H1 (cell line): ENCODE data around the gene GPR161. TPM values are rescaled to one million over a fixed set of nuclear protein-coding genes. Genes with fewer than 3 reads are reported as not detected.

Source experiments
- CTCF ChIA-PET: fragments of 300-600 bp; sonication (Branson Sonifier 250); formaldehyde crosslinking; loops from one replicate; lab custom pipeline; 2021; ENCODE audit not compliant: partially characterized antibody; lab: Charles Lee
- POLR2A ChIA-PET: fragments of 300-600 bp; sonication (Branson Sonifier 250); formaldehyde crosslinking; loops from one replicate; lab custom pipeline; 2021; ENCODE audit warnings: inconsistent platforms; ENCODE audit not compliant: partially characterized antibody; lab: Charles Lee
- DNase-seq, 2 experiments: peaks; one replicate each; pipeline versions ENCODE4 v3.0.0 to v3.0.0-alpha.2; 2010 to 2022; ENCODE audit warnings: low spot score in 2 of 2, low read depth in 1 of 2, mixed read lengths in 1 of 2
- FAIRE-seq: peaks from 2 replicates; lab custom pipeline; 2011; peaks lifted over from hg19 to GRCh38; lab: Jason Lieb, UNC
- H2AFZ ChIP-seq: 2 replicates; pipeline ENCODE4 v1.8.1; 2012; ENCODE audit warnings: low read length, inconsistent platforms
- H2AK5ac ChIP-seq: 2 replicates; pipeline ENCODE4 v1.6.1; 2013; ENCODE audit warnings: low read depth, low read length
- H2BK120ac ChIP-seq: replicated peaks from 2 replicates; pipeline ENCODE3; 2013; ENCODE audit warnings: low read depth, low read length, inconsistent platforms
- H2BK12ac ChIP-seq: 2 replicates; pipeline ENCODE4 v1.6.1; 2013; ENCODE audit warnings: low read depth, low read length
- H2BK15ac ChIP-seq: 2 replicates; pipeline ENCODE4 v1.6.1; 2013; ENCODE audit warnings: low read length
- H2BK20ac ChIP-seq: 2 replicates; pipeline ENCODE4 v1.6.1; 2013; ENCODE audit warnings: low read length
- H2BK5ac ChIP-seq: 2 replicates; pipeline ENCODE4 v1.6.1; 2013; ENCODE audit warnings: low read depth, low read length
- H3K14ac ChIP-seq: 2 replicates; pipeline ENCODE4 v1.6.1; 2013; ENCODE audit warnings: inconsistent platforms; ENCODE audit not compliant: insufficient read length
- H3K18ac ChIP-seq: 2 replicates; pipeline ENCODE4 v1.6.1; 2013; ENCODE audit warnings: low read length; ENCODE audit errors: extremely low read depth
- H3K23ac ChIP-seq: 2 replicates; pipeline ENCODE4 v1.6.1; 2013; ENCODE audit warnings: inconsistent platforms; ENCODE audit not compliant: insufficient read length
- H3K23me2 ChIP-seq: 2 replicates; pipeline ENCODE4 v1.6.1; 2013; ENCODE audit warnings: low read depth, low read length
- H3K27ac ChIP-seq: 2 replicates; pipeline ENCODE4 v1.6.1; 2011; ENCODE audit warnings: low read depth, low read length, inconsistent platforms
- H3K27me3 ChIP-seq, 4 experiments: replicated peaks in 1 of 4; 1 replicate in 1 of 4; 2 replicates in 3 of 4; pipeline versions ENCODE4 v1.6.1 to v1.8.1; 2011 to 2013; ENCODE audit warnings: low read length in 3 of 4, mild to moderate bottlenecking in 3 of 4, inconsistent platforms in 2 of 4, mixed read lengths in 2 of 4, moderate library complexity in 1 of 4; ENCODE audit not compliant: control insufficient read depth in 3 of 4, insufficient read depth in 3 of 4; ENCODE audit errors: extremely low read depth in 1 of 4
- H3K36me3 ChIP-seq, 4 experiments: 2 replicates each; pipeline versions ENCODE4 v1.6.1 to v1.8.1; 2011 to 2013; ENCODE audit warnings: mild to moderate bottlenecking in 4 of 4, low read length in 3 of 4, moderate library complexity in 2 of 4, control low read depth in 1 of 4, inconsistent platforms in 1 of 4; ENCODE audit not compliant: insufficient read depth in 4 of 4, control insufficient read depth in 2 of 4
- H3K4ac ChIP-seq: replicated peaks from 2 replicates; pipeline ENCODE3; 2013; ENCODE audit warnings: low read length, low read depth, mixed read lengths, inconsistent platforms; ENCODE audit not compliant: insufficient read length
- H3K4me1 ChIP-seq, 4 experiments: replicated peaks in 1 of 4; 1 replicate in 1 of 4; 2 replicates in 3 of 4; pipeline versions ENCODE4 v1.6.1 to v1.8.1; 2011 to 2013; ENCODE audit warnings: low read length in 3 of 4, inconsistent platforms in 2 of 4, mixed read lengths in 1 of 4; ENCODE audit not compliant: insufficient read depth in 4 of 4, control insufficient read depth in 3 of 4
- H3K4me2 ChIP-seq, 2 experiments: 2 replicates each; pipeline versions ENCODE4 v1.6.1 to v1.8.1; 2011 to 2013; ENCODE audit warnings: low read depth in 2 of 2, low read length in 2 of 2, control low read depth in 1 of 2, inconsistent platforms in 1 of 2, mild to moderate bottlenecking in 1 of 2; ENCODE audit not compliant: insufficient read depth in 1 of 2
- H3K4me3 ChIP-seq, 4 experiments: fragments of 200-600, 300-600 bp in 1 of 4; sonication (generic), shearing (Covaris generic), sonication (Bioruptor Twin) in 1 of 4; 2 replicates each; pipeline versions ENCODE4 v1.5.1 to v1.8.1; 2011 to 2016; ENCODE audit warnings: low read length in 4 of 4, low read depth in 3 of 4, control low read depth in 2 of 4, inconsistent platforms in 2 of 4, mild to moderate bottlenecking in 2 of 4, mixed read lengths in 1 of 4, moderate library complexity in 1 of 4; ENCODE audit not compliant: insufficient read depth in 2 of 4; ENCODE audit errors: extremely low read depth in 1 of 4
- H3K56ac ChIP-seq: replicated peaks from 2 replicates; pipeline ENCODE3; 2013; ENCODE audit warnings: low read depth, mild to moderate bottlenecking, mixed read lengths, low read length, inconsistent platforms; ENCODE audit not compliant: insufficient read length
- H3K79me1 ChIP-seq: 2 replicates; pipeline ENCODE4 v1.6.1; 2013; ENCODE audit warnings: low read depth, low read length, control low read depth
- H3K79me2 ChIP-seq, 2 experiments: 2 replicates each; pipeline versions ENCODE4 v1.6.1 to v1.8.1; 2012 to 2013; ENCODE audit warnings: low read length in 2 of 2, mild to moderate bottlenecking in 2 of 2, inconsistent platforms in 1 of 2; ENCODE audit not compliant: insufficient read depth in 2 of 2, control insufficient read depth in 1 of 2
- H3K9ac ChIP-seq, 4 experiments: replicated peaks in 1 of 4; 1 replicate in 1 of 4; 2 replicates in 3 of 4; pipeline versions ENCODE4 v1.6.1 to v1.8.1; 2011 to 2013; ENCODE audit warnings: low read depth in 3 of 4, low read length in 3 of 4, control low read depth in 2 of 4, mild to moderate bottlenecking in 2 of 4, moderate library complexity in 2 of 4, inconsistent platforms in 1 of 4; ENCODE audit errors: extremely low read depth in 1 of 4
- H3K9me3 ChIP-seq, 2 experiments: 2 replicates each; pipeline versions ENCODE4 v1.6.1 to v1.8.1; 2012 to 2013; ENCODE audit warnings: mild to moderate bottlenecking in 2 of 2, moderate library complexity in 2 of 2, control low read depth in 1 of 2, inconsistent platforms in 1 of 2, low read depth in 1 of 2, low read length in 1 of 2, mixed read lengths in 1 of 2; ENCODE audit not compliant: insufficient read depth in 2 of 2
- H4K20me1 ChIP-seq, 2 experiments: replicated peaks in 1 of 2; 2 replicates each; pipeline versions ENCODE3 to v1.8.1; 2011 to 2013; ENCODE audit warnings: inconsistent platforms in 2 of 2, low read length in 2 of 2, mild to moderate bottlenecking in 1 of 2; ENCODE audit not compliant: insufficient read depth in 2 of 2, control insufficient read depth in 1 of 2
- H4K5ac ChIP-seq: 2 replicates; pipeline ENCODE4 v1.6.1; 2013; ENCODE audit warnings: low read length, low read depth, mixed read lengths, inconsistent platforms; ENCODE audit not compliant: insufficient read length
- H4K8ac ChIP-seq: 2 replicates; pipeline ENCODE4 v1.8.0; 2013; ENCODE audit warnings: mild to moderate bottlenecking, moderate library complexity, low read length, inconsistent platforms; ENCODE audit not compliant: insufficient read depth; ENCODE audit errors: extremely low read depth
- H4K91ac ChIP-seq: replicated peaks from 2 replicates; pipeline ENCODE3; 2013; ENCODE audit warnings: low read length, mixed read lengths, inconsistent platforms; ENCODE audit not compliant: insufficient read length
- ASH2L ChIP-seq: fragments of 200-600, 300-600 bp; sonication (generic); IDR thresholded peaks from one replicate; pipeline ENCODE4 v1.7.1; 2017; ENCODE audit warnings: low read length
- CBX5 ChIP-seq: fragments of 300-800, 300-1000 bp; sonication (generic); IDR thresholded peaks from 2 replicates; pipeline ENCODE4 v1.7.1; 2016; ENCODE audit warnings: antibody characterized with exemption, low read length, low read depth
- CBX8 ChIP-seq: fragments of 300-800, 300-1000 bp; sonication (generic); IDR thresholded peaks from 2 replicates; pipeline ENCODE4 v1.7.1; 2016; ENCODE audit warnings: low read depth, low read length, borderline replicate concordance
- EGR1 ChIP-seq: IDR thresholded peaks from 2 replicates; pipeline ENCODE4 v1.6.1; 2011; ENCODE audit warnings: low read depth, low read length, borderline replicate concordance
- GTF2F1 ChIP-seq: IDR thresholded peaks from 2 replicates; pipeline ENCODE4 v1.6.1; 2012; ENCODE audit warnings: low read depth, low read length, improper control_type of control experiment, borderline replicate concordance
- HDAC6 ChIP-seq: IDR thresholded peaks from one replicate; pipeline ENCODE4 v1.7.1; 2012; ENCODE audit warnings: low read depth, mild to moderate bottlenecking, inconsistent platforms, low read length, moderate library complexity
- JUND ChIP-seq: IDR thresholded peaks from 2 replicates; pipeline ENCODE4 v1.6.1; 2011; ENCODE audit warnings: mild to moderate bottlenecking, improper control_type of control experiment, low read length
- KDM5A ChIP-seq: fragments of 200-600 bp; IDR thresholded peaks from 2 replicates; pipeline ENCODE4 v1.7.1; 2012; ENCODE audit warnings: mild to moderate bottlenecking, low read length, inconsistent platforms, mixed read lengths
- NRF1 ChIP-seq: IDR thresholded peaks from 2 replicates; pipeline ENCODE4 v1.6.1; 2011; ENCODE audit warnings: mild to moderate bottlenecking, low read depth, low read length, improper control_type of control experiment
- POLR2AphosphoS5 ChIP-seq: IDR thresholded peaks from 2 replicates; pipeline ENCODE4 v1.6.1; 2011; ENCODE audit warnings: low read depth, low read length
- POU5F1 ChIP-seq: IDR thresholded peaks from 2 replicates; pipeline ENCODE4 v1.6.1; 2011; ENCODE audit warnings: low read depth, mild to moderate bottlenecking, low read length, moderate library complexity
- SIRT6 ChIP-seq: IDR thresholded peaks from one replicate; pipeline ENCODE4 v1.7.1; 2012; ENCODE audit warnings: low read length, inconsistent platforms
- SP1 ChIP-seq: IDR thresholded peaks from 2 replicates; pipeline ENCODE4 v1.6.1; 2011; ENCODE audit warnings: low read depth, low read length
- USF2 ChIP-seq: IDR thresholded peaks from 2 replicates; pipeline ENCODE4 v1.6.1; 2011; ENCODE audit warnings: low read length, improper control_type of control experiment
- YY1 ChIP-seq: IDR thresholded peaks from 2 replicates; pipeline ENCODE4 v1.6.1; 2011; ENCODE audit warnings: low read depth, mild to moderate bottlenecking, low read length
- WGBS, 2 experiments: shearing (Covaris generic) in 1 of 2; methylation state at CpG; one replicate each; pipeline versions ENCODE4 v1.1.6 to v1.1.7; 2013 to 2015; ENCODE audit warnings: low lambda C conversion rate in 2 of 2, mixed read lengths in 2 of 2, inconsistent platforms in 1 of 2, low coverage in 1 of 2, missing lambda C conversion rate in 1 of 2; ENCODE audit not compliant: insufficient replicate concordance in 2 of 2, insufficient coverage in 1 of 2, insufficient read length in 1 of 2; ENCODE audit errors: extremely low coverage in 1 of 2, missing lambda C conversion rate in 1 of 2; 5-methylcytosine and 5-hydroxymethylcytosine counted together
- polyA plus RNA-seq, 7 experiments: library from polyadenylated mRNA; depleted of rRNA in 3 of 7; stranded (reverse) in 5 of 7; unstranded in 2 of 7; fragments of >200 nt in 5 of 7; fragments of 200-250 nt in 2 of 7; gene quantifications; 1 replicate in 5 of 7; 2 replicates in 1 of 7; 4 replicates in 1 of 7; pipeline versions ENCODE4 v1.2.1 to v1.2.3, GENCODE V29; 2011 to 2013; ENCODE audit warnings: missing spikeins in 2 of 7, mixed read lengths in 2 of 7
- total RNA-seq: library from RNA; stranded (reverse); fragmentation: NEBNext Ultra II Directional; extraction: Animal tissue kit (Norgen Biotek cat#: 25700); gene quantifications from 2 replicates; pipeline ENCODE4 v1.2.1, GENCODE V29; 2021

The GPR161 gene
- total and polyA plus RNA-seq, 2 of the 8 experiments (the other 6 are each of a cell fraction or from before 2014, with no cell fraction given) = 13.7 to 16.8 TPM

- H3K9ac ChIP-seq = no peak overlapping the region
- H3K27ac ChIP-seq = no peak overlapping the region
- H4K91ac ChIP-seq = no peak overlapping the region
- H3K36me3 ChIP-seq = peaks cover 0 to 2% (median 0%) of the 10 kb centered on the region in 4 experiments; a peak in 3 of 8 replicates
- ChIA-PET CTCF (interaction anchor here (0.7 kb wide), 1 partner anchor 8 kb away, joined by 4 read pairs; no protein-coding TSS in a partner anchor), POLR2A (no interaction called here)
- no peaks in the 10 kb centered on the region for H3K4me1 ChIP-seq
- H3K23ac ChIP-seq = no peak overlapping the region
- 0 out of 4 replicates have a peak, but pooled peaks cover 0 to 3% of the 10 kb centered on the region in 2 experiments for H3K79me2 ChIP-seq
- H4K8ac ChIP-seq = no peak overlapping the region
- H2BK15ac ChIP-seq = no peak overlapping the region
- no peaks in the 10 kb centered on the region for H3K23me2 ChIP-seq
- no peak overlapping the region for H3K18ac ChIP-seq
- no peak overlapping the region for H3K14ac ChIP-seq
- FAIRE-seq = no peak
- no peak overlapping the region for H2AFZ ChIP-seq
- H3K9me3 ChIP-seq = no peaks in the 10 kb centered on the region; a peak in 1 of 4 replicates
- no peak overlapping the region for H3K4ac ChIP-seq
- H2BK12ac ChIP-seq = no peak overlapping the region
- H2BK5ac ChIP-seq = no peak overlapping the region
- no peaks in the 10 kb centered on the region for H3K27me3 ChIP-seq
- no peak overlapping the region for H3K4me3 ChIP-seq
- no peak overlapping the region for H2BK20ac ChIP-seq
- H4K20me1 ChIP-seq = peaks cover 0 to 1% of the 10 kb centered on the region in 2 experiments
- no peak overlapping the region for H4K5ac ChIP-seq
- no peak overlapping the region for H2BK120ac ChIP-seq
- H3K4me2 ChIP-seq = no peak overlapping the region
- no peak for DNase-seq
- H3K56ac ChIP-seq = no peak overlapping the region
- 90% methylated on average over 2 of the region's 2 CpGs; no CpG with 5 or more reads in 1 of the 2 experiments for WGBS, 2 experiments
- no peak overlapping the region for H2AK5ac ChIP-seq
- no peaks in the 10 kb centered on the region; the same call in none of the 2 replicates for H3K79me1 ChIP-seq
- TF ChIP-seq JUND (no peak), KDM5A (no peak), ASH2L (no peak), USF2 (no peak), CBX5 (no peak), GTF2F1 (no peak), CBX8 (no peak), SP1 (no peak), YY1 (no peak), POLR2AphosphoS5 (no peak), EGR1 (no peak), POU5F1 (no peak), HDAC6 (no peak), NRF1 (no peak), SIRT6 (no peak)
Observed at GRCh38 chr1:168127503-168127902, 9.2 kb downstream of the GPR161 start.
